GM12874 (cell line): ENCODE results near the gene BRICD5.

Source experiments
- CTCF ChIP-seq: IDR thresholded peaks from 2 replicates; pipeline ENCODE4 v1.5.1; 2011; ENCODE audit warnings: low read depth, mild to moderate bottlenecking, control low read depth, low read length, moderate library complexity; ENCODE audit not compliant: insufficient read depth

The BRICD5 gene

DNA sequence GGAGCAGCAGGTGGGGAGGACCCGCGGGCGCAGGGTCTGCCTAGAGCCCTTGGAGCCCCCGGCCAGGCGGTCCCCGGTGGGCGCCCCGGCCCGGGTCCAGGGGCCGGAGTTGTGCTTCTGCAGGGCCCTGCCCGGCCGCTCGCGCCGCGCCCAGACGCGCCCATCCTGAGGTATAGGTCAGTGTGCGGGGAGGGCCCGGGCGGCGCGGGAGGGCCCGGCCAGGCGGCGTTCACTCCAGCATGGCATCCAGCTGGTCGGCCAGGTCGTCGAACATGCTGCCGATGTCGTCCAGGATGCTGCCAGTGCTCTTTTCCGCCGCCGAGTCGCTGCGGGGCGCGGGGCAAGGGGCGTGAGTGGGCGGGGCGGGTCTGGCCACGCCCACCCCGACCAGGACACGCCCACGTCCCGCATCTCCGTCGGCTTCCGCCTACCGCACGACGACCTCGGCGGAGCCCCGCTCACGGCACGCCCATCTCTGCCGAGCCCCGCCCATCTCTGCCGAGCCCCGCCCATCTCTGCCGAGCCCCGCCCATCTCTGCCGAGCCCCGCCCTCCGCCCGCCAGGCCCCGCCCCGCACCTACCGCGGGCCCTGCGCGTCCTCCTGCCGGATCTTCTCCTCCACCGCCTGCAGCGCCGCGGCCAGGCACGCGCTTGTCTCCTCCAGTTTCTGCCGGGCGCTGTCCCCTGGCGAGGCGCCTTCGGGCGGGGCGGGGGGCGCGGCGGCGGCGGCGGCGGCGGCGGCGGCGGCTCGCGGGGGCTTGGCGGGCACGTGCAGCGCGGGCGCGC lies 32.1 kb downstream of the BRICD5 start:
- no peak for TF ChIP-seq CTCF

- TF ChIP-seq CTCF, result no peak
Observed at GRCh38 chr16:2177561-2177960, 33.1 kb downstream of the BRICD5 start.

DNA sequence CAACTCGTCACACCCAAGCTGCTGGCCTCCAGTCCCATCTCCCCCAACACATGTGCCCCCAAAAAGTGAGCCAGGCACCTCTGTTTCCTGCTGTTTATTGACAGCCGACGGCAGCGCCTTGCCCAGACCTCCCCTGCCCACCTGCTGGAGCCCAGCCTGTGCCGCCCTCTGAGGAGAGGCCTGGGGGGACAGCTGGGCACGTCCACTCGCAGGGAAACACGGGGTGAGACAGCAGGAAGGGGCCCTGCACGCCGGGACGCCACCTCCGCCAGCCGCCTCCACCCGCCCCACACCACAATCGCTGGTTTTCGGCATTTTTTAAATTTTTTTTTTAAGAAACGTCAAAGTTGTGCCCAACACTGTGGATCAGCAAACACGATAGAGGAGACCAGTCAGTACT lies 33.6 kb downstream of the BRICD5 start:
- no peak for TF ChIP-seq CTCF

- TF ChIP-seq CTCF, result no peak
Observed at GRCh38 chr16:2176047-2176446, 34.6 kb downstream of the BRICD5 start.

GRCh38 chr16:2175454-2175853 lies 35.2 kb downstream of the BRICD5 start:
- no peak for TF ChIP-seq CTCF

DNA sequence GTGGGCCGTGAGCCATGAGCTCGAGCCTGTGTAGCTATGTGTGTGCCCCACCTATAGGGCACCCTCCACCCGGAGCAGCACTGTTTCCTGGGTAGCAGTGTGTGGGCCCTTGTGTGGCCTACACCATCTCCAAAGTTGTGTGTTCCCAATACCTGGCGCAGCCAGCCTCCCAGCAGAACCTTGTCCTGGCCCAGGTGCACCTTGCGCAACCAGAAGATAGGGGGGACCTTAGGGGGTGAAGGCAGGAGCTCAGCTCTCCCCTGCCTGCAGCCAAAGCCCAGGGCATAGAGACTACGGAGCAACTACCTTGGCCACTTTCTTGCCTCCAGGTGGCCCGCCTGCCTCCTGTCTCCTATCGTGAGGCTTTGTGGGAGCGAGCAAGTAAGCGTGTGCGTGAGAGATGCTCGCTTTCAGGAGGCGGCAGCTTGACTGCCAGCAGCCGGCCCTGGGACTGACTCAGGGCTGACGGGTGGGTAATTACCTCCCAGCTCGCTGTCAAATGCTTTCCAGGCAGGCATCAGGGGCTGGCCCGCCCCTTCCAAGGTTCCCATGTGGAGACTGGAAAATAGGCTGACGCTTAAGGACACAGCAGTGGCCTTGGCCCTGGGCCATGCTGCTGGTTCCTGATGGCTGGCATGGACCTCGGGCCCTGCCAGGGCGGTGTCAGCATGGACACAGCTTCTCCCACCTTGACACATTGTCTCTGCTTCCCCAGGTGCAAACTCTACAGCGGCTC lies 36.1 kb downstream of the BRICD5 start:
- no peak for TF ChIP-seq CTCF

GRCh38 chr16:2173916-2174315 lies 36.7 kb downstream of the BRICD5 start:
- no peak for TF ChIP-seq CTCF
